Left renal cortex interstitium (tissue), 4 donors: Measurements from ENCODE around the gene SLC17A9. TPM values are rescaled to one million over a fixed set of nuclear protein-coding genes. Genes with fewer than 3 reads are reported as not detected.

ENCODE experiments used
- DNase-seq, 4 donors: peaks; one replicate each; pipeline ENCODE4 v3.0.0-alpha.2; 2013; ENCODE audit warnings: low read depth in 4 of 4, low spot score in 2 of 4, missing footprints in 1 of 4
- polyA plus RNA-seq, 4 donors: library from polyadenylated mRNA; unstranded; fragments of 120-200 nt; gene quantifications; one replicate each; pipeline ENCODE4 v1.2.1, GENCODE V29; 2013; ENCODE audit not compliant: insufficient read length in 4 of 4

Gene SLC17A9
- polyA plus RNA-seq, 4 donors, result 1.4 to 2.7 (median 1.9) TPM

DNA sequence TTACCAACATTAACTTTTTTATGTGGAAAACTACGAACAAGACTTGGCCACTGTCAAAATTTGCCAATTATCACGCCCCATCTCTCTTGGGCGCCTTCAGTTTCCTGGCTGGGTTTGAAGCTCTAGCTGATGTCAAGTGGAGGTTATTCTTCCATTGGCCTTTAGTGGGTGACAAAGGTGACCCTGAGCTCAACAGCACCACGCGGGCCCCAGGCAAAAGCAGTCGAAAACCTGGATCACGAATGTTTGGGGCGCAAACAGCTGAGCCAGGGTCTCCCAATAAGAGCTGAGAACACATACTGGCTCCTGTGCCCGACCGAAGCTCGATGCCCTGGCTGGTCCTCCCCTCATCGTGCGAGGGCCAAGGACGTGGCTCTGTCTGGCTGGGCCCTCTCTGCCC lies 26.8 kb downstream of the SLC17A9 start:
- no peak for DNase-seq

DNA sequence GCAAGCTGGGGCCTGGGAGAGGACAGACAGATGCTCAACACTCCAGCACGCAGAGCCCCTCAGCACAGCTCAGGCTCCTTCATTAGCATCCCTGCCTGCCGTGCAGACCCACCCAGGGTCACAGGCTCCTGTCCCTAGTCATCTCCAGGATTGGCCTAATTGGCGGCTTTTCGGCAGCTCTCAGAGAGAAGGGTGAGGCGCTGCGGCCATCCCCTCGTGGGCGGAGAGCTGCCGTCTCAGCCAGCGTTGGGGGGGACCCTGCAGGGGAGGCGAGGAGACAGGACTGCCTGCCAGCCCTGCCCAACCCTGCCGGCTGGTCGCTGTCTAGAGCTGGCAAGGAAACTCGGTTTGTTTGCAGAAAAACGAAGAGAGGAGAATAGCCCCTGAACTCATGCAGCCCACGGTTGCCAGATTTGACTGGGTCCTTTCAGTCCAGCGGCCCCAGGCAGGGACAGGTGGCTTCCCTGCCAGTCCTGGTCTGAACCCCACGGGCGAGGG lies 27.4 kb downstream of the SLC17A9 start:
- DNase-seq, result no peak

DNA sequence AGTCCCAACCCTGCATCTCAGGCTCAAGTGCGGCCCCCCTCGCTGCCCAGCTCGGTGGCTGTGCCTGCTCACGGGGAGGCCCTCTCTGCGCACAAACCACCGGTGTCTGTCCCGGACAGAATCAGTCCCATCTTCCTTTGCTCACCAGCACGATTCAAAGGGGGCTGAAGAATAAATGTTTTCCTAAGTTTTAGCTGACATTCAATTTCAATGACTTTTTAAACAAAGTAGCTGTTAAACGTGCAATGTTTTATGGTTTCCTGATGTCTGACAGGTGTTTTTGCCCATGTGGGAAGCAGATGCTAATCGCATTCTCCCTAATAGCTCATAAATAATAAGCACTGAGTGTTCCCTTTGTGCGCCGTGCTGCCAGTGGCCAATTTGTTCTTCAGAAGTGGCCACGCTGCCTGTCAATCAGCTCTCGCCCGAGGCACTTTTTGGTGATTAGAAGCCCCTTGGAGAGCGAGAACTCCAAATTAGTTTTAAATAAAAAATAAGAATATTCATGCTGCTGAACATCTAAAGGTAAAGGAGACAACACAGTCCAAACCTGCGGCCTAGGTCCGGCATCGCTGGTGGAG lies 28.0 kb downstream of the SLC17A9 start:
- DNase-seq, result no peak

DNA sequence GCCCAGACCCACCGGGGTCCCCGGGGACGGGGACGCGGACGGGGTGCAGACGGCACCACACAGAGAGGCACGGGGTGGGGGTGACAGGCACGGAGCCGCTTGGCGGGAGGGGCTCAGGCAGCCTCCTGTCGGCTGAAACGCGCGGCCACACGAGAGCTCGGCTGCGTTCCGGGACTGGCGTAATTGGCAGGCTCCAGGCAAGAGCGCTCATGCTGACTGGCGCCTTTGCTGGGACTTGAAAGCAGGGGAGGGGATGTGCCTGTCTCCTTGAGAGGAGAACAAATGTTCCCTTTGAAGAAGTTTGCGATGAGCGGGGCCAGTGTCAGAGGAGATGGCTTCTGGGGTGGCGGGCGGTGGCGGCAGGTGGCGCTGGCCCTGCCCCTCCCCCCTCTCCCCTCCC lies 28.5 kb downstream of the SLC17A9 start:
- DNase-seq, result no peak

DNA sequence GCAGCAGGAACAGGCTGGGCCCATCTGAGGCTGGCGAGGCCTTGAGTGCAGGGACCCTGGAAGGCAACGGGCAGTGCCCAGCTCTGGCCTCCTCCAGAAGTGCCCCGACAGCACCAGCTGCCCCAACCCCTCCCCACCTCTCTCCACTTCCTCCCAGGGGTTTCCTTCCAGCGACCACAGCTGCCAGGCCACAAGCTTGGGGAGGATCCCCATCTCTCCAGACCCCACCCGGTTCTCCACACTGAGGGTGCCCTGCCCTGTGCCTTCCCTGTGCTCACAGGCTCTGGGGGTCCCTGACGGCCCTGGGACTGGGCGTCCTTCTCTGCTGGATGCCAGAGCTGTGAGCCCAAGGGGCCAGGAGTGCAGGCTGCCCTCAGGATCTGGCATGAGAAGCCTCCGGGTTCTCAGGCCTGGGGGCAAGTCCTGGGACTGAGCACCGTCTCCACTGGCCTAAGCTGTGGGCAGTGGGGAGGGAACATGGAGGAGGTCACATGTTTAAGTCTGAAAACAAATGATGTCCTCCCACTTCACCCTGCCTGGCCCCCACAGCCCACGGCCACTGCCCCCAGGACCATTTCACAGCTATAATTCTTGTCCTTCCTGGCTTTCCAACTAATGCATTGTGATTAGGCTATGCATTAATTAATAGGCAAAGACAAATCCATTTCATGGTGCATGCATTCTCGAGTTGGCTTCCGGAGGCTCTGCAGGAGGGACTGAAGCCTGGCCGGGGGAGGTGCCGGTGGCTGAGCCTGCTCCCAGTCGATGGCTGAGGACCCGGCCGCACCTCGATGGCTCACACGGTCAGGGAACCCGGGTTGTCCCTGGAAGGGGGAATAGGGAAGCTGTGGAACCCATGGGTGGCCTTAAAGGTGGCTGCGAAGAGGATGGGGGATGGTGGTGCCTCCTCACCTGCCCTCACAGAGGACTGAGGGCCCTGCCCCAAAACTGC lies 29.9 kb downstream of the SLC17A9 start:
- DNase-seq, result no peak

DNA sequence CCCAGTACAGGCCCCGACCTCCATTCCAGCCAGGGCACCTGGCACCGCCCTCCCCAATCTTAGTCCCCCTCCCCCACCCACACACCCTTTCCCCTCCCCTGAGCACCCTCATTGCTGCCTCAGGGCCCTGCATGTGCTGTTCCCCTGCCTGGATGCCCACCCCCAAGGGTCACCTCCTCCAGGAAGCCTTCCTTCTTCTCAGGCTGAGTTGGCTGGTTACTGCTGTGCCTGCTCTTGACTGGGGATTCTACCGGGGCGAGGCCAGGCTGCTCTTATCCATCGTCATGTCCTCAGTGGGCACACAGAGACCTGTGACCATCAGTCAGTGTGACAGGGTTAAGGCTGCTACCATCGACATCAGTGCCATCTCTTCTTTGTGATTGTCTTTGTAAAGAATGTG lies 30.7 kb downstream of the SLC17A9 start:
- no peak for DNase-seq

DNA sequence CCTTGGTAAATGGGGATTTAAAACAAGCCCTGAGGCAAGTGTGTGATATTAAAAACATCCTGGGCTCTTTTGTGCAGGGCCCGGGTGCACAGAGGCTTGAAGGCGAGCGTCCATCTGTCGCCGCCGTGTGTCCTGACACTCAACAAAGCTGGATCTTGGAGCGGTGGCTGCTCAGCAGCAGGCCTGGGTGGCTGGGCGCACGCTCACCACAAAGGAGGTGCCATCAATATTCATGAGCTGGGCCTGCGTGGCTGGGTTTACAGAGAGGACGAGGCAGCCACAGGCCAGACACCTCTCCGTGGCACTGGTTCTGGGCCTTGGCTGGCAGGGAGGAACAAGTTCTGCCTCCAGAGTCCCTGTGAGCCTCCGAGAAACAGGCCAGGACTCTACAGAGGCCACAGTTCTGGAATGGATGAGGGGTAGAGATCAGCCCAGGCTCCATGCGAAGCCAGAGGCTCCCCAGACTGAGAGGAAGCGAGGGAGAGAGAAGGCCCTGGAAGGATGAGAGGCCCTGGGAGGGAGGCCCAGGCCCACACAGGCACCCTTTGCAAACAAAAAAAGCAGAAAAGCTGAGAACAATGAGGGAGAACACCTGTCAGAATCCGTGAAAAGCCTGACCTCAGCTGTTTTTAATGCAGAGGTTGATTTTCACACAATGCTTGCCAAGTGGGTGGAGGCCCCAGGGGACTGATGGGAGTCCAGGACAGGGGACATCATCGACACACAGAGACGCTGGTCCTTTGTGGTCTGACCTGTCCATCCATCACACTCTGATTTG lies 32.3 kb downstream of the SLC17A9 start:
- DNase-seq, result no peak

DNA sequence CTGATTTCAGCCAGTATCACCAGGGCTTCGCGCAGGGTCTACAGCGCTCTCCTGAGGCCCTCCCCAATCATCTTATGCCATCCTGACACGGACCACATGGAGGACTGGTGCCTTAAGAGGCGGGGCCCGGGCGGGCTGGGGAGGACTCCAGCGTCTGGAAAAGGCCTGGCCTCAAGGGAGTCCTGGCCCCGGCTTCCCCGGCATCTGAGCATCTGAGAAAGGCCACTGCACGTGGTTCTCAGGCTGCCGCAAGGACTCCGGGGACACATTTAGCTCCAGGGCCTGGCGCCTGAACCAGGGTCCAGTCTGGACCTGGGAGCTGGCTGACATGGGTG lies 32.9 kb downstream of the SLC17A9 start:
- no peak for DNase-seq

DNA sequence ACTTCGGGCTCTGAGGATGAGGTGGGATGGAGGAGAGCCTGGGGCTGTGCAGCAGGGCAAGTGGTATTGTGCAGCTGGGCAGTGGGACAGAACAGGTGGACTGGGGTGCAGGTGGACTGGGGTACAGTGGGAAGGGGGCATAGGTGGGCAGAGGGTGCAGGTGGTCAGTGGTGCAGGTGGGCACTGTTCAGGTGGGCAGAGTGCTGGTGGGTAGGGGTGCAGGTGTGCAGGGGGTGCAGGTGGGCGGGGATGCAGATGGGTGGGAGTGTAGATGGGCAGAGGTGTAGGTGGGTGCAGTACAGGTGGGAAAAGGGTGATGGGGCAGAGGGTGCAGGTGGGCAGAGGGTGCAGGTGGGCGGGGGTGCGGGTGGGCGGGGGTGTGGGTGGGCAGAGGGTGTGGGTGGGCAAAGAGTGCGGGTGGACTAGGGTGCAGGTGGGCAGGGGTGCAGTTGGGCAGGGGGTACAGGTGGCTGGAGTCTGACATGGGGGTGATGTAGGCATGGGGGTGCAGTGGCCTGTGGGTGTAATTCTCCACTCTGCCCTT lies 33.8 kb downstream of the SLC17A9 start:
- DNase-seq, result no peak

DNA sequence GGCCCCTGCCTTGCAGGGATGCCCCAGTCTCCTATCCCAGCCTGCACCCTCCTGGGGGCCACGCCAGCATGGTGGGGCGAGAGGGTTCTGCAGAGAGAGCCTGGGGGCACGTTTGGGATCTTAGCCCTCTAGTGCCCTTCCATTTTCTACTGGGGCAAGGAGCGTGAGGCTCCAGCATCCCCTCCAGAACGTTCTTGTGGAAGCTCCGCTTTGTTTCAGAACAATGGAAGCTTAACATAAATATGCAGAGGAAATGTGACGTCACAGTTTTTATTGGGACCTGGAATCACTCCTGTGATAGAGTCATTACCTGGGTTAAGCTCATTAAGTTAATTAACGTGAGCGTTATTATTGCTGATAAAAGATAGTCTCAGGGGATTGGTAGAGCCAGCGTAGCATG lies 34.6 kb downstream of the SLC17A9 start:
- no peak for DNase-seq

DNA sequence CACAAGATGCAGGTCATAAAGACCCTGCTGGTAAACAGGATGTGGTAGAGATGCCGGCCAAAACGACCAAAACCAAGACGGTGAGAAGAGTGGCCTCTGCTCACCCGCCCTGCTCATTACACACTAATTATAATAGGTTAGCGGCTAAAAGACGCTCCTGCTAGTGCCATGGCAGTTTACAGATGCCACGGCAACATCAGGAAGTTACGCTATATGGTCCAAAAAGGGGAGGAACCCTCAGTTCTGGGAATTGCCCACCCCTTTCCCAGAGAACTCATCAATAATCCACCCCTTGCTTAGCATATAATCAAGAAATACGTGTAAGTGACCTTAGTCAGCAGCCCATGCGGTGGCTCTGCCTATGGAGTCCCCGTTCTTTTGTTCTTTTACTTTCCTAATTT lies 36.7 kb downstream of the SLC17A9 start:
- no peak for DNase-seq

DNA sequence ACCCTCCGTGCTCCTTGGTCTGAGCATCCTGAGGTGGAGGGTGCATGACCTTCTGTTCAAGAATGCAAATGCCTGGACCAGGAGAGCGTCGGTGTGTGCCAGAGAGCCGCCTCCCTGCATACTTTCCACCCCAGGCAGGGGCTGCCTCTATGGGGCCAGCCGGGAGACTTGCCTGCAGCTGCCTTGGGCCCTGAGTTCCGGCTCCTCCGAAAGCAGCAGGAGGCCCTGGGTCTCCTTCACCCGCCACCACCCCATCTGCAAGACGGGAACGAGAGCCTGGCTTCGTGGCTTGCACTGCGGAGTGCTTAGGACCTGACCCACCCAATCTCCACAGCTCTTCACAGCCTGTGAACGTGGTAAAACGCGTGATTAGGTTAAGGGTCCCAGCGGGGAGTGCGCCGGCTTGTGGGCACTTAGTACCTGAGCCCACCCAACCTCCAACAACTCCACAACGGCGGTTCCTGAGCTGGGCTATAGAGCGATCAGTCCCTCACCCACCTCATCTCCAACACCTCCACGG lies 37.9 kb downstream of the SLC17A9 start:
- no peak for DNase-seq

DNA sequence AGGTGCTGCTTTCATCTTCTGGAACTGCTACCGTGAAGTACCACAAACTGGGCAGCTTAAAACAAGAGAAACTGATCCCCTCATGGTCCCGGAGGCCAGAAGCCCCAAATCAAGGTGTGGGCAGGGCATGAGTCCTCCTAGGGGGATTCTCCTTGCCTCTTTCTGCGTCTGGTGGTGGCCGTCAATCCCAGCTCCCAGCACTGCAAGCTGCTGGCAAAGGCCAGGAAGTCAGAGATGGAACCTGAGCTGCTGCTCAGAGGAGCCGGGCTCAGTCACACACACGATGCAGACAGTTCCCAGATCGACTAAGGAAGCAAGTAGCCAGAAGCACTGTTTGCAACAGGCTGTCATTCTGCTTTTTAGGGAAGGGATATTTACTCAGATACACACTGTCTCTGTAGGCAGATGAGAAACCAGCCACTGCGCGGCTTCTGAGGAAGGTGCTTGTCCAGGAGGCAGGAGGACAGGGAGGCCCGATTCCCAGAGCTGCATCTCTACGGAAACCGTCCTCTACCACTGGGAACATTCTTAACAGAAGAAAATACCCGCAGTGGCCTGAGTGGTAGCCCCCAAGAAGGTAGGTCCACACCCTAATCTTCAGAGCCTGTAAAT lies 38.8 kb downstream of the SLC17A9 start:
- no peak for DNase-seq

DNA sequence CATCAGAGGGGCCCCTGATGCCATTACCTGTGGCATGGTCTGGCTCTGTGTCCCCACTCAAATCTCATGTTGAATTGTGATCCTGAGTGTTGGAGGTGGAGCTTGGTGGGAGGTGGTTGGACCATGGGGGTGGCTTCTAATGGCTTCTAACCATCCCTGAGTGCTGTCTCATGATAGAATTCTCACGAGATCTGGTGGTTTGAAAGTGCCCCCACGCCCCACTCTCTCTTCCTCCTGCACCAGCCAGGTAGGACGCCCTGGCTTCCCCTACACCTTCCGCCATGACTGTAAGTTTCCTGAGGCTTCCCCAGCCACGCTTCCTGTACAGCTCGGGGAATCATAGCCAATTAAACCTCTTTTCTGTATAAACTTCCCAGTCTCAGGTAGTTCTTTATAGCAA lies 39.4 kb downstream of the SLC17A9 start:
- DNase-seq, result no peak

DNA sequence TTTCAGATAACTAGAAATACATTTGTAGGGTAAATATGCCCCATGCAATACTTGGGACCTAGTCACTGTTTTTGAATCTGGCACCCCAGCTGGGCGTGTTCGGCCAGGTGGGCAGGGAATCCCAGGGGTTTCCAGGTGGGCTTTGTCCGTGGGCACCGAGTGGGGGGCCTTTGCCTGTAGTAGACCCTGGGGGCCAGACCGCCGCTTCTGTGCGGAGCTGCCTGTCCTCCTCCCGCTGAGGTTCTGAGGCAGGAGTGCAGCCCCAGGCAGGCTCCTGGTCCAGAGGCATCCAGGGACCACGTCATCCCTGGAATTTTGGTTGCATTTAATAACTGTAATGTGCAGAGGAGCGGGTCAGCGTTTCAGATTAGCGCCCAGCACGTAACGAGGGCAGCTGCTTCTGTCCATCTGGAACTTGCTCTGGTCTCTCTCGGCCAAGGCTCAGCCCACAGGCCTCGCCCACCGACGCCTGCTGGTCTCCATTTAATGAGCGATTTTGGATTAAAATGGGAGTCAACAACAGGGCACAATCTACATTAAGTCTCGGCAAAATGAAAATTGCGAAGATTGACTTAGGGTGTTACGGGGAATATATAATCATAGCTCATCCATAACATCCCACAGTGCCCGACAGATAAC lies 41.5 kb downstream of the SLC17A9 start:
- no peak for DNase-seq

DNA sequence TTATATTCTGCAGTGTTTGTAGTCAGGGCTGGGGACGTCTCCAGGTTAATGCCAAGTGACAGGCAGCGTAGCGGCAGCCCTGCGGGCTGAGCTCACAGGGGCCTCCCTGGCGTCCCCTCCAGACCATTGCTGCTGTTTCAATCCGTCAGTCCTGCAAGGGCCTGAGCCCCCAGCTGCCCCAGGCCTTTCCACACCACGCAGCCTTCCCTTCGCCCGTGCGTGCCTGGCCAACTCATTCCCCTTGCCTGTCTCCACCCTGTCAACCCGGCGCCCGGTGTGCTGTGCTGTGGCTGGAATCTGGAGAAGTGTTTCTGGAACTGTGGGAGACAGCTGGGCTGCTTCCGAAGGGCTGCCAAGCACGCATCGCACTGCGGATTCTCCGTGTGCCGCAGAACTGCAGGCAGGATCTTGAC lies 42.4 kb downstream of the SLC17A9 start:
- no peak for DNase-seq

DNA sequence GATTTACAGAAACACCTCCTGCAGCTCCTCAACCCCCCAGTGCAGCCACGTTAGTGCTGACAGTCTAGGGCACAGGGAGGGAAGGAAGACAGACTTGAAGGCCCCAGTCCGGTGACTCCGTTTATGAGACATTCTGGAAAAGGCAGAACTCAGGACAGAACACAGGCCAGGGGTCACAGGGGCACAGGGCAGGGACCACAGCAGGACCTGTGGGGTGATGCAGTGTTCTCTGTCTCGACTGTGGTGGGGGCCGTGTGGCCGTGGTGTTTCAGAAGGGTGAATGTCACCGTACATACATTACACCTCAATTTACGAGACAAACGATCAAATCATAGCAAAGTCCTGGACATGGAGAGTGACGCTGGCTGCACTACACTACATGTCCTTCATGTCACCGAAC lies 43.0 kb downstream of the SLC17A9 start:
- DNase-seq, result no peak

DNA sequence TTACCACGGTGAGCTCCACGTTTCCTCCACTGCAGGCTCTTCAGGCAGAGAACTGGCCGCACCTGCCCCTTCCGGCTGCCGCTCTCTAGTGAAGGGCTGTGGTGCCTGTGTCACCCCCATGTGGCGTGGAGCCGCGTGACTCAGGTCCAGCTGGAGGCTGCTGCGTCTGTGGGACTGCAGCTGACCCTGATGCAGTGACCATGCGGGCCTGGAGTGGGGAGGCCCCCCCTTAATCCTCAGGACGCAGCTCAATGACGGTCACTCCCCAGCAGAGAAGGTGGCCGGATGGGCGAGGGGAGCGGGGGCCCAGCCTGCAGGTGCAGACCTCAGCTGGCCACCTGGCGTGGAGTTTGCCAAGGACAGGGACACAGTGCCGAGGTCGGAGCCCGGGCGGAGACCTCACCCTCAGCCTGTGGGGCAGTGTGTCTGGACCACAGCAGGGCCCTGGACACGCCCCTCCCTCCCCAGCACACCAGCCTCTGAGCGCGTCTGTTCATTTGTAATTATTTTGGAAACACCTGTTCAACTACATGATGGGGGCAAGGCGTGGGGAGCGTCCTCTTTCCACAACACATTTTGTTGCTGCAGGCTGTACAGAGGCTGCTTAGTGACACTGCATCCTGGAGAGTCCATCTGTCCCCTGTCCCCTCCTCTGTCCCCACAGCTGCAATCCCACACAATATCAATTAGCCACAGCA lies 43.5 kb downstream of the SLC17A9 start:
- no peak for DNase-seq

DNA sequence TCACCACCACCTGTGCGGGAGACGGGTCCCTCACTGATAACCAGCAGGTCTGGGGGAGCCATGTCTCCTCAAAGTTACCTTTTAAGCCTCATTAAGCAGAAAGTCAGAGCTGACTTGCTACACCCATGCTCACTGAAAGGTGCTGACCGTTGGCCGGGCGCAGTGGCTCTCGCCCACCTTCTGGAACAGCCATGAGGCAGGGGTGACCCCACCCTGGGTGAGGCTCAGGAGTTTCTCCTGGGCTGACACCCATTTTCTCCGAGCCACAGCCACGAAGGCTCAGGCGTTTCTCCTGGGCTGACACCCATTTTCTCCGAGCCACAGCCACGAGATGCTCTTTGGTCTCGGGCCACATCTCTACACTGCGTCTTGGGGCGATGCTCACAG lies 44.1 kb downstream of the SLC17A9 start:
- no peak for DNase-seq
